PC-3 (cell line): ENCODE results near the gene RAB8A.

ENCODE experiments used
- CTCF ChIP-seq: fragments of 300-600 bp; sonication (generic); conservative IDR thresholded peaks from 2 replicates; pipeline ENCODE4 v1.5.1; 2017; ENCODE audit warnings: antibody characterized with exemption, low read depth, mild to moderate bottlenecking, low read length
- EZH2 ChIP-seq: fragments of 300-600 bp; sonication (generic); IDR thresholded peaks from one replicate; pipeline ENCODE4 v1.6.1; 2017; ENCODE audit warnings: antibody characterized with exemption, mild to moderate bottlenecking, low read length; ENCODE audit not compliant: unreplicated experiment
- EZH2phosphoT487 ChIP-seq: fragments of 300-600 bp; sonication (generic); IDR thresholded peaks from 2 replicates; pipeline ENCODE4 v1.6.1; 2018; ENCODE audit warnings: mild to moderate bottlenecking, antibody characterized with exemption, low read length, borderline replicate concordance

DNA sequence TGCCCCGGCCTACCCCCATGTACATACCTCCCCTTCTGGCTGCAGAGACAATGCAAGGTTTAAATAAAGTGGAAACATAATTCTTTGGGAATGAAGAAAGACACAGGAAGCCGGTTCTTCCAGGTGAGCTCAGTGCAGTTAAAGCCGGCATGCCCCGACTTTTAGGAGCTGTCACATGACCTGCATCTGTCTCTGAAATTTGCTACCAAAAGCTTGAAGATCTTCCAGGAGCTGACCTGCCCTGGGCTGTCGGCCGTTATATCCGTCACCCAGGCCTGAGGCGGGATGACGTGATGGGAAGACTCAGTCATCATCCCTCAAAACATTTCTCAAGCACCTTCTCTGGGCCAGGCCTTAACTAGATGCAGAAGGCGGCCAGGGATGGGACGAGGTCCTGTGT, 10.3 kb downstream of the RAB8A start:
- TF ChIP-seq CTCF (no peak), EZH2 (no peak), EZH2phosphoT487 (no peak)
